ENCODE measurements around the gene OSBP2.
"Not testable (repeated sequence)": the region's sequence is repeated elsewhere in the genome, so short reads cannot be mapped to it uniquely, and the experiment has no call there.

Gene OSBP2

GRCh38 chr22:30679895-30680690 lies 14.6 kb upstream of the OSBP2 start:
- DNase-seq, result not testable (repeated sequence)

GRCh38 chr22:30680991-30681770 lies 13.5 kb upstream of the OSBP2 start:
- DNase-seq, result no peak

- no peak for DNase-seq
Observed at GRCh38 chr22:30681831-30682230, 12.8 kb upstream of the OSBP2 start.

- DNase-seq, result no peak
Observed at GRCh38 chr22:30685178-30685577, 9.5 kb upstream of the OSBP2 start.

GRCh38 chr22:30687358-30687757 lies 7.3 kb upstream of the OSBP2 start:
- no peak for DNase-seq

GRCh38 chr22:30689622-30690021 lies 5.1 kb upstream of the OSBP2 start:
- no peak for DNase-seq

- DNase-seq, result no peak
Observed at GRCh38 chr22:30691204-30691603, 3.5 kb upstream of the OSBP2 start.

GRCh38 chr22:30694171-30694639 lies 469 bp upstream of the OSBP2 start:
- no peak for DNase-seq

- DNase-seq, result no peak
Observed at GRCh38 chr22:30695351-30695851, 727 bp downstream of the OSBP2 start.

GRCh38 chr22:30695871-30696655 lies 1.4 kb downstream of the OSBP2 start:
- DNase-seq, result no peak

- DNase-seq, result no peak
Observed at GRCh38 chr22:30697975-30698374, 3.3 kb downstream of the OSBP2 start.

GRCh38 chr22:30701872-30702271 lies 7.2 kb downstream of the OSBP2 start:
- no peak for DNase-seq

GRCh38 chr22:30702856-30703255 lies 8.2 kb downstream of the OSBP2 start:
- no peak for DNase-seq

GRCh38 chr22:30704978-30705377 lies 10.3 kb downstream of the OSBP2 start:
- no peak for DNase-seq

- DNase-seq, result no peak
Observed at GRCh38 chr22:30705710-30706651, 11.3 kb downstream of the OSBP2 start.

- DNase-seq, result not testable (repeated sequence)
Observed at GRCh38 chr22:30709980-30710379, 15.3 kb downstream of the OSBP2 start.

- no peak for DNase-seq
Observed at GRCh38 chr22:30712094-30712493, 17.4 kb downstream of the OSBP2 start.

- DNase-seq, result no peak
Observed at GRCh38 chr22:30714062-30714461, 19.4 kb downstream of the OSBP2 start.

- DNase-seq, result no peak
Observed at GRCh38 chr22:30717331-30717921, 22.8 kb downstream of the OSBP2 start.

- no peak for DNase-seq
Observed at GRCh38 chr22:30717952-30718351, 23.3 kb downstream of the OSBP2 start.

- no peak for DNase-seq
Observed at GRCh38 chr22:30718491-30718890, 23.8 kb downstream of the OSBP2 start.
